T-helper 17 cell (primary cell): ENCODE measurements around the gene GPR61. TPM values are rescaled to one million over a fixed set of nuclear protein-coding genes. Genes with fewer than 3 reads are reported as not detected.

Source experiments
- ATAC-seq: fragments of 150-1000 bp; cut with Tn5 transposase; 2 replicates; pipeline ENCODE4 v1.10.0; 2021; ENCODE audit warnings: mild to moderate bottlenecking, moderate library complexity
- DNase-seq, 3 donors: peaks; one replicate each; pipeline versions ENCODE4 v3.0.0 to v3.0.0-alpha.2; 2020 to 2021
- H3K9me3 ChIP-seq: one replicate; pipeline ENCODE4 v1.7.0; 2013; ENCODE audit warnings: low read length, mild to moderate bottlenecking; ENCODE audit not compliant: control insufficient read depth, poor library complexity, severe bottlenecking
- H3K27ac Mint-ChIP-seq: one replicate; pipeline ENCODE4 v1.8.0; 2022; ENCODE audit warnings: mild to moderate bottlenecking, moderate library complexity, mixed read lengths
- H3K27me3 Mint-ChIP-seq: one replicate; pipeline ENCODE4 v1.8.0; 2022; ENCODE audit warnings: mixed read lengths
- H3K36me3 Mint-ChIP-seq: one replicate; pipeline ENCODE4 v1.8.0; 2022; ENCODE audit warnings: low read depth, mixed read lengths
- H3K4me1 Mint-ChIP-seq: one replicate; pipeline ENCODE4 v1.8.0; 2022; ENCODE audit warnings: mild to moderate bottlenecking, mixed read lengths
- H3K4me3 Mint-ChIP-seq: one replicate; pipeline ENCODE4 v1.8.0; 2022; ENCODE audit warnings: mild to moderate bottlenecking, moderate library complexity, mixed read lengths
- total RNA-seq, 4 donors: library from RNA in 2 of 4; stranded (reverse) in 2 of 4; gene quantifications; one replicate each; pipeline ENCODE4 v1.2.3 and lab custom pipeline; 2022 to 2026

The GPR61 gene
- total RNA-seq, 2 donors from 2014 or later = 0.20 to 0.65 TPM

DNA sequence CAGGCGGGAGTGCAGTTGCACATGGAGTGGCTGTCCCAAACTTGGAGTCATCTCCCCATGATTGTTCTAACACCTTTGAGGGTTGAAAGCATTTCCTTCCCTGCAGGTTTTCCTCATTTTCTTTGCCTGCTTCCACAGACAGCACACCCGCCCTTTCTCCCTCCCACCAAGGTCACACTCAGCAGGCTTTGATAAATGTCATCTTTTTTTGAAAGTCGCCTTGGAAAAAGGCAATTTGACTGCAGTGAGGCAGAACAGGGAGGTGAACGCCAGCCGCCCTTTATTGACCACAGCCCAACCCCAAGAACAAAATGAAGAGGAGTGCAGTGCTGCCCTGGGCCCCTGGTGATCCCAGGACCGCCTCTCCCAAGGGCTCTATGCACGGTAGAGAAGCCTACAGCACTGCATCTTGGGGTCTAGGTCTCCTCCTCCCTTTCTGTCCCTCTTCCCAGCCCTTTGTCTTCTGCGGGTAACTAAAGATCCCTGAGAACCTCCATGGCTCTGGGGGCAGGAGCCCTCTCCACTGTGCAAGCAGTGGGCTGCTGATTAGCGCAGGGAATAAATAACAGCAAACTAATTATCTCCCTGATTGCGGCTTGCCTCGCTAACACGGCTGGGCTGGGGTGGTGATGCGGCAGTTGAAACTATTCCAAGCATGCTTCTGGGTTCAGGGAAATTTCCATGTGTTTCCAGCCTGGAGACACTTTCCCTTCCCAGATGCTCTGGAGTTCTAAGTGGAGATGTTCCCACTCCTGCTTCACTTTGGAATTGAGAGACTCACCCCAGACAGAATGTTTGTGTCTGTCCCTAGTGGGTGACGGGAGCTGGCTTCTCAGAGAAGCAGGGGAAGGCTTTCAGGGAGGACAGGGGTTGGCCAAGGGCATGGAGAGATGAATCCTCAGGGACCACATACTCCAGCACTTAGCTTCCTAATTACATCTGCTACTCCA is 18.4 kb upstream of the GPR61 start:
- Mint-ChIP-seq H3K4me3 (no peak overlapping the region), H3K4me1 (peaks cover 8% of the 10 kb centered on the region), H3K27ac (no peak overlapping the region), H3K36me3 (no peaks in the 10 kb centered on the region), H3K27me3 (peaks cover 19% of the 10 kb centered on the region)
- no peak for DNase-seq
- no peaks in the 10 kb centered on the region for H3K9me3 ChIP-seq
- no peak for ATAC-seq

GRCh38 chr1:109522026-109522425 is 17.6 kb upstream of the GPR61 start:
- Mint-ChIP-seq H3K27ac (no peak overlapping the region), H3K27me3 (peaks cover 19% of the 10 kb centered on the region), H3K36me3 (no peaks in the 10 kb centered on the region), H3K4me1 (peaks cover 8% of the 10 kb centered on the region), H3K4me3 (no peak overlapping the region)
- DNase-seq (no peak), ATAC-seq (no peak)
- H3K9me3 ChIP-seq = no peaks in the 10 kb centered on the region

DNA sequence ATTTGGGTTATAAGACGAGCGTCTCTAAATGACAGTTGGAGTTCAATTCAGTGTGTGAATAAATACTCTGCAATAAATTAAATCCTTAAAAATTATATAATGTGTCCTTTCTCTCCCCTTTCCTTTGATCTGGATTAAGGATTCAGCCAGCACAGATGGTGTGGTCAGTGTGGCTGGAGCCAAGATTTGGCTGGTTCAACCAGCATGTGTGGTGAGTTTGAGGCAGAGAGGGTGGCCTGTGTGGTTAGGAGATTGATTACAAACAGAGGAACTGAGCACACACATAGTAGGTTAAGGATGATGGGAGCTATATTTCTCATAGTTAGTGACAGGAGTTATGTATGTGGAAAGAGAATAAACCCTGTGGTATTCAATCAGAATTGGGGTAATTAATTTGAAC is 16.0 kb upstream of the GPR61 start:
- Mint-ChIP-seq H3K4me1 (peaks cover 8% of the 10 kb centered on the region), H3K27me3 (peaks cover 19% of the 10 kb centered on the region), H3K4me3 (no peak overlapping the region), H3K27ac (no peak overlapping the region), H3K36me3 (no peaks in the 10 kb centered on the region)
- DNase-seq (no peak), ATAC-seq (no peak)
- no peaks in the 10 kb centered on the region for H3K9me3 ChIP-seq

GRCh38 chr1:109527098-109527811 is 12.4 kb upstream of the GPR61 start:
- ATAC-seq (no peak), DNase-seq (no peak)
- H3K36me3 Mint-ChIP-seq = peaks cover 4% of the 10 kb centered on the region
- H3K9me3 ChIP-seq = no peaks in the 10 kb centered on the region
- peaks cover 15% of the 10 kb centered on the region for H3K27me3 Mint-ChIP-seq
- H3K27ac Mint-ChIP-seq = no peak overlapping the region
- no peak overlapping the region for H3K4me3 Mint-ChIP-seq
- peaks cover 18% of the 10 kb centered on the region for H3K4me1 Mint-ChIP-seq

DNA sequence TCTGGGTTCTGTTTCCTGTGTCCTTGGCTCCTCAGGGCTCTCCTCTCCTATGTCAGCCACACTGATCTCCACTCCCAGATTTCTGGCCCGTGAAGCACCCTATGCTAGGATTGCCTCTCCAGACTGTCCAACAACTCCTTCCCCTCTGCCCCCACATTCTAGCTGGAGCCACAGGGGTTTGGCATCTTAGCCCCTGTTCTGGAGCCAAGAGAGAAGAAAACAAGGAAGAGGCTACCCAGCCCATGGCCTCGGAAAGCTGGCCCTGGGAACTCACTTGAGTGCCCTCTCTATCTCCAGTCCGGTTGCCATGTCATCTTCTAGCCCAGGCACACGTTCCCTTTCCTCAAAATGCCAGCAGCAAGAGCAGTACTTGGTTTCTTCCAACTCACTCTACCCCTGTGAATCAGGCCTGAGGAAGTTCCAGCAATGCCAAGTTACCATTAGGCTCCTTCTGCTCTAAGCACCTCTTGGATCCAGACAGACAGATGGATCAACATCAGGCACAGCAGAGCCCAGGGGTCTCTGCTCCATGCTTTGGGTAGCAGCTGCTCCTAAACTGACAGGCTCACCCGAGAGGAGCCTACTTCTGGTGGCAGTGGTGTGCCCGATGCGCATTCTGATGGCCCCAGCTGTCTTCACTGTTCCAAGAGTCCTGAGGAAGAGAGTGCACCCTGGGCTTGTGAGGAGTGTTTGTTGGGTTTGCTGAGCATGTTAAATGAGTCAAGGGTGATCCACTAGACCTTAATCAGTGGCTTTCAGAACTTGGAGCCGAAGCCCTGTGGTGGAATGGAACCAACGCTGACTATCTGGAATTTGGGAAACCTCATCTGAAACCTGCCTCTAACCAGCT is 11.6 kb upstream of the GPR61 start:
- Mint-ChIP-seq H3K4me3 (no peak overlapping the region), H3K36me3 (peaks cover 4% of the 10 kb centered on the region), H3K27me3 (peaks cover 7% of the 10 kb centered on the region), H3K27ac (no peak overlapping the region), H3K4me1 (peaks cover 24% of the 10 kb centered on the region)
- DNase-seq (no peak), ATAC-seq (no peak)
- H3K9me3 ChIP-seq = no peaks in the 10 kb centered on the region

GRCh38 chr1:109528712-109529111 is 11.0 kb upstream of the GPR61 start:
- Mint-ChIP-seq H3K27me3 (peaks cover 5% of the 10 kb centered on the region), H3K4me1 (peaks cover 24% of the 10 kb centered on the region), H3K36me3 (peaks cover 4% of the 10 kb centered on the region), H3K27ac (no peak overlapping the region), H3K4me3 (no peak overlapping the region)
- no peaks in the 10 kb centered on the region for H3K9me3 ChIP-seq
- DNase-seq (no peak), ATAC-seq (no peak)

- H3K4me3 Mint-ChIP-seq = no peak overlapping the region
- H3K27ac Mint-ChIP-seq = peak overlapping the region; percentile 27
- peaks cover 4% of the 10 kb centered on the region for H3K36me3 Mint-ChIP-seq
- peaks cover 5% of the 10 kb centered on the region for H3K27me3 Mint-ChIP-seq
- DNase-seq = no peak
- H3K4me1 Mint-ChIP-seq = peaks cover 24% of the 10 kb centered on the region
- no peak for ATAC-seq
- no peaks in the 10 kb centered on the region for H3K9me3 ChIP-seq
These were observed 9.7 kb upstream of the GPR61 start for GRCh38 chr1:109529881-109530456.

- H3K9me3 ChIP-seq = no peaks in the 10 kb centered on the region
- Mint-ChIP-seq H3K4me1 (peaks cover 24% of the 10 kb centered on the region), H3K36me3 (peaks cover 4% of the 10 kb centered on the region), H3K27ac (peak overlapping the region; percentile 92), H3K4me3 (peak overlapping the region; percentile 89), H3K27me3 (peaks cover 5% of the 10 kb centered on the region)
- no peak for ATAC-seq
- DNase-seq = no peak
These were observed 9.1 kb upstream of the GPR61 start for GRCh38 chr1:109530457-109531087.

DNA sequence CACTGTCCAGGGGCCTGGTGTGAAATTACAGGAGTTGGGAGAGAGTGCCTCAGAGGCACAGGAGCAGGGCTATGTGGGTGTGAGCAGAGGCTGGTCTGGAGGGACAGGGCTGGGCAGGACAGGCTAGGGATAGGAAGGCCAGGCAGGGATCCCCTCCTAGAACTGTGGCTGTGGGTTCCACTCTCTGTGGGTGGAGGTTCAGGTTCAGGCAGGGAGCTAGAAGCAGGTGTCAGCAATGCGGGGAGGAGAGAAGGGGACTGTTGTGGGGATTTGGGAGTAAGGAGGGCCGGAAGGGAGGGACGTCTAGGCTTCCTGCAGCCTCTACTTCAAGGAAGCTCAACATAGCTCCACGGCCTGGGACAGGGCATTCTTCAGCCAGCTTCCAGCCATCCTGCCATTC is 8.3 kb upstream of the GPR61 start:
- H3K4me3 Mint-ChIP-seq = peak overlapping the region; percentile 89
- H3K27ac Mint-ChIP-seq = peak overlapping the region; percentile 92
- DNase-seq (no peak), ATAC-seq (no peak)
- H3K27me3 Mint-ChIP-seq = no peaks in the 10 kb centered on the region
- peaks cover 4% of the 10 kb centered on the region for H3K36me3 Mint-ChIP-seq
- H3K4me1 Mint-ChIP-seq = peaks cover 21% of the 10 kb centered on the region
- no peaks in the 10 kb centered on the region for H3K9me3 ChIP-seq

DNA sequence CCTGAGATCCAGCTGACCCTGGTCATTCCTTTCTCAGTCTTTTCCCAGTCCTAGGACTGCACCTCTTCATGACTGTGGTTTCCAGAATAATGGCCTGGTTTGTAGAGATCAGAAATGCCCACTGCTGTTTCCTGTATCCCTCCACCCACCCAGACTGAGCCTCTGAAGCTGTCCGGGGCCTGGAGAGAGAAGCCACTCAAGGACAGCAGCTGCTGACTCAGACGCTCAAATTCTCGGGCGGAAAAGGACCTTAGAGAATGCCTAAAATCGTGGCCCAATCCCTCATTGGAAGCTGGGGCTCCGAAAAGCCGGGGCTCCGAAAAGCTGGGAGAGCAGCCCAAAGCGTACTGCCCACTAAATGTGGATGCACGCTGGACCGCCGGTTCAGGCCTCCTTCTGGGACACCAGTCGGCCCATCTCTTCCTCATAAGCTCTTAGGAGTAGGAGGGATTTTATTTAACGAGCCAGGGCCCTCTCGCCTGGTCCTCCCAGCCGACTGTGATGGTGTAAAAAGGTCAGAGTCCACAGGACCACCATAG is 7.8 kb upstream of the GPR61 start:
- Mint-ChIP-seq H3K27me3 (no peaks in the 10 kb centered on the region), H3K4me3 (peak overlapping the region; percentile 88), H3K27ac (peak overlapping the region; percentile 92), H3K4me1 (peaks cover 21% of the 10 kb centered on the region), H3K36me3 (peaks cover 4% of the 10 kb centered on the region)
- ATAC-seq (no peak), DNase-seq (no peak)
- no peaks in the 10 kb centered on the region for H3K9me3 ChIP-seq

- Mint-ChIP-seq H3K27ac (peak overlapping the region; percentile 73), H3K4me3 (peak overlapping the region; percentile 88), H3K36me3 (peaks cover 4% of the 10 kb centered on the region), H3K27me3 (no peaks in the 10 kb centered on the region), H3K4me1 (peaks cover 21% of the 10 kb centered on the region)
- no peaks in the 10 kb centered on the region for H3K9me3 ChIP-seq
- DNase-seq = peak; percentile 80 to 91 (median 80)
- ATAC-seq = peak; percentile 92
These were observed 7.1 kb upstream of the GPR61 start for GRCh38 chr1:109532365-109533136.
